ENCODE measurements around the gene CELSR1.

CELSR1 gene

DNA sequence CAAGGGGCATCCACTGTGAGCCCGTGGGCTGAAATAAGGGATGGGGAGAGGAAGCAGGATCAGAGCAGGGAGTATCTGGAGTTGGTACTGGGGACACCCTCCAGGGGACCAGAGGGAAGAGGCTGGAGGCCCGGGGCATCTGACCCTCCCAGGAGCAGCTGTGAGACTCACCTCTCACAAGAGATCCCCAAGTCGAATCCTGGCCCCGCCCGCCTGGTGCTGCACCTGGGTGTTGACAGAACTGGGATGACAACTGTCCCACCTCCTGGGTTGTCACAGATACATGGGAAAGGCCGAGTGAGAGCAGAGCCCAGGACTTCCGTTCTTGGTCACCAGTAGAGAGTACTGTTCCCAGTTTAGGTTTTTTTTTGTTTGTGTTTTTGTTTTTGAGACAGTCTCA is 78.9 kb downstream of the CELSR1 start:
- DNase-seq (ENCODE audit: low spot score), result no peak

DNA sequence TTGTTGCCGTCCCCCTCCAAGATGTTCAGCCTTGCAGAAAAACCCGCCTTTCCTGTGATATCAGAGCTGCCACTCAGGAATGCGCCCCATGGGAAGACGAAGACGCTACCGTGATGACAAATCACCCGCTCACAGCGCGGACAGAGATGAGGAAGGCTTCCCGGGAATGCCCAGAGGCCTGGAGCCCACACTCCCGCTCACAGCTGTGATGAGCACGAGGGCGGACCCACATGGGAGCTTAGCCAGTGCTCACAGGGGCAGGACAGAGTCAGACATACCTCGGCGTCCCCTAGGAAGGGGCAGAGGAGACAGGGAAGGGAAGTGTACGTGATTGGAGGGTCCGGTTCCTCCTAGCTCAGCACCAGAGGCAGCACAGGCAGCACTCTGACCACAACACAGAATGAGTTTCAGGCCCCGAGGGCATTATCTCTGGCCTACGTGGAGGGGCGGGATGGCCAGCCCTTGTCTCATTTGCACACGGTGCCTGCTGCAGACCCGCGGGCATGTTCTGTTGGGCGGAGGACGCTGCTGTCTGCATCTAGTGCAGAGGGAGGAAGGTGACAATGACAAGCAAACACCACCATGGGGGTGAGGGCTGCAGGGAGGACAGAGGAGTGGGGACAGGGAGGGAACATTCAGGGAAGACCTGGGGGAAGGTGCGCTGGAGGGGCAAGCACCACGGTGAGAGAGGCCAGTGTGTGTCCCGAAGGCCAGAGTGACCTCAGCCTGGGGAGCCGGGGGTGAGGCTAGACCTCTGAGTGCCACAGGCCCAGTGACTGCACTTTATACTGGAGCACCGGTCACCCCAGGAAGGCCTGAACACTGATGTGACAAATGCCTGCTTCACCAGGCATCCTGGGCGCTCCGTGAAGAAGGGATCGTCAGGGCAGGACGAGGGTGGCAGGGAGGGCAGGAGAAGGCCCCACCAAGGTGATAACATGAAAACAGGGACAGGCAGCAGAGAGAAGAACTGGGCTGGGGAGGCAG is 79.6 kb downstream of the CELSR1 start:
- no peak for DNase-seq (ENCODE audit: low spot score)

DNA sequence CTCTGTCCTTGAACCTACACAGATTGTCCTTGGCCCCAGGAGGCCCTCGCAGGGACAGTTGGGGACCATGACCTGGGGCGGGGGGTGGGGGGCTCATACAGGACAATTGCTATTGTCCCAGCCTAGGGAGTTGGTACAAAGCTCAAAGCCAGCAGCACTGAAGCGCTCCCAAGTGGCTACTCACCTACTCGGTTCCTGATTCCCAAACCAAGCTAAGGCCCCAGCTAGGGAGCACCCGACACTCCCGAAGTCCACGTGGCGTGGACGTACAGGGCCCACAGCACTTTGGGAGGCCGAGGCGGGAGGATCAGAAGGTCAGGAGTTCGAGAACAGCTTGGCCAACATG is 80.6 kb downstream of the CELSR1 start:
- no peak for DNase-seq (ENCODE audit: low spot score)

DNA sequence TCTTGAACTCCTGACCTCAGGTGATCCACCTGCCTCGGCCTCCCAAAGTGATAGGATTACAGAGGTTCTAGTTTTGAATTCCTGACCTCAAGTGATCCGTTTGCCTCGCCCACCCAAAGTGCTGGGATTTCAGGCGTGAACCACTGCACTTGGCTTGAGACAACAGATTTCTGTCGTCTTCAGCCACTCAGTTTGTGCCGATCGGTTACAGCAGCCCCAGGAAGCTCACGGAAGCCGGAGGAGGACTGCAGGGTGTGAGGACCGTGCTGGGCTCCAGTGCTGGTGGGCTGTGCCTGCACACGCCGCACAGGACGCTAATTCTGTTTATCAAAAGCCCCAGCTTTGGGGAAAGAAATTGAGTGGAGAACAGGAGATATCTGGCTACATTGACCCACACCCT is 82.0 kb downstream of the CELSR1 start:
- no peak for DNase-seq (ENCODE audit: low spot score)

DNA sequence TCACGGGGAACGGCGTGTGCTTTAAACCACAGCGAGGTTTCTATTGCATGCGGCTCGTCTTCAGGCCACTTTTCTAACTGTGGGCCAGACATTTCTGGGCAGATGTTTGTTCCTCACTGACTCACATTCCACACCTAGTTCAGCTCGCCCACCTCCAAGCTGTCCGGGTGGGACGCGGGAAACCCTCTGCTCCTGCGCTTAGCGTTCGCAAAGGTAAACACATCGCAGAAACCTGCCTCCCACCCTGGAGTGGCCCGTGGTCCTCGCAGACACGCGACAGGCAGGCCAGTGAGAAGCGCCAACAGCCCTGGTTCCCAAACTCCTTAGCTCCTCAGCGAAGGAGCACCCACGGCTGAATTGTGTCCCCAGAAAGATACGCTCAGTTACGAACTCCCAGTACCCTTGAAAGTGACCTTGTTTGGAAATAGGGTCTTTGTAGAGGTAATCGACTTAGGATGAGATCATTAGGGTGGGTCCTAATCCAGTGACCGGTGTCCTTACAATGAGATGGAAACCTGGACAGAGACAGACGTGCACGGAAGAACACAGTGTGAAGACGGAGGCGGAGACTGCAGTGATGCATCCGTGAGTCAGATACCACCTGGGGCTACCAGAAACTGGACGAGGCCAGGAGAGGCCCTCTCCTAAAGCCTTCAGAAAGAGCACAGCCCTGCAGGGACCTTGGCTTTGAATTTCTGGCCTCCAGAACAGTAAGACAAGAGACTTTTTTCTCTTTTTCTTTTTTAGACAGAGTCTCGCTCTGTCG is 82.7 kb downstream of the CELSR1 start:
- no peak for DNase-seq (ENCODE audit: low spot score)

DNA sequence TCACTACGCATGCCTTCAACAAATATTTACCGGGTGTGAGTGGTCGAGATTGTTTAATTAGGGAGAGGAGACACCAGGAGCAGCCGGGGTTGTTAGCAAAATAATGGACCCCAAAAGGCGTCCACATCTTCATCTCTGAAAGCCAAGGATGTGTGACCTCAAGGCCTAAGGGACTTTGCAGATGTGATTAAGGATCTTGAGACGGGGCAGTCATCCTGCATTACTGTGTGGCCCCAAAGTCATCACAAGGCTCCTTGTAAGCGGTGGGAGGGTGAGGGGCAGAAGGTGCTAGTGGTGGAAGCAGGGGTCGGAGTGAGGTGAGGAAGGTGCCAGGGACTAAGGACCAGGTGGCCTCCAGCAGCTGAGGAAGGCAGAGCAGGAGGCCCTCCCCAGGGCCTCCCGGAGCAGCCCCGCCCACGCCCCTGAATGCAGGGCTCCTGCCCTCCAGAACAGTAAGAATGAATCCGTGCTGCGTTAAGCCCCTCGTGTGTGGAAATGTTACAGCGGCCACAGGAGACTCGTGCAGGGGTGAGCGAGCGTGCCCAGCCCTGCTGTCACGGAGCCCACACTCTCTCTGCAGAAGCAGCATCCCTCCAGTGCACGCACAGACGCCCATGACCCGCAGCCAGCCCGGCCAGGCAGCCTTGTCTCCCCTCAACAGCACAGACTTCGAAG is 83.5 kb downstream of the CELSR1 start:
- no peak for DNase-seq (ENCODE audit: low spot score)

DNA sequence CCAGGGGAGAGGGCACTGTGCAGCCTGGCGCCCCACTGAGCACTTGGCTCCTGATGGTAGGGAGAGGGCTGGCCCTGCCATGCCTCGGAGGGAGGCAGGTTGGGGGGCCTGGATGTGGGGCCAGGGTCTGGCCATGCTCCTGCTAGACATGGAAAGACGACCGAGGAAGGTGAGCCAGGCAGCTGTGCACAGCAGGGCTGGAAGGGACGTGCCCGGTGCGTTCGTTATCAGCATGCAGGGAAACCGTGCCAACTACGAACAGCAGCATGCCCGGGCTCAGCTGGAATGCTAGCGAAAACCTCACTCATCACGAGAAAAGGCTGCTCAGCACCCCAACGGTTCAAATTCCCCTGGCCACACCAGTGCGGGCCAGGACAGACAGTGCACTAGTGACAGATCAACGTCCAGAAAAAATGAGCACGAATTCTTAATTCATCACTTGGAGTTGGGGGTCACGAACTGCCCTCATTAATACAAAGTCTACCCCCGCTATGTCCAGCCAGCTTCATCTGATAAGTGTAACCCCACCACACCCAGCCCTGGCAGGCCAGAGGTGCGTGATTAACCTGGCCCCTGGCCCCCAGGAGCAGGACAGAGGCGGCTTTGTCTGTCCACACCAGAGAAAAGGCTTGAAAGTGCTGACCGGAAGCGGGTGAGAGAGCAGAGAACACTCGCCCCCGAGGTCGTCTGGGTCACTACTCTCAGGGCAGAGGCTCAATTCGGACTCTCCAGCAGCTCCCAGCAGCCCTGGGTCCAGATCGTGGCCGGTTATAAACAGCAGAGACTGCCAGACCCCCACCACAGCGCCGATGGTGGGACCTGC is 84.2 kb downstream of the CELSR1 start:
- DNase-seq (ENCODE audit: low spot score), result peak; percentile 95

DNA sequence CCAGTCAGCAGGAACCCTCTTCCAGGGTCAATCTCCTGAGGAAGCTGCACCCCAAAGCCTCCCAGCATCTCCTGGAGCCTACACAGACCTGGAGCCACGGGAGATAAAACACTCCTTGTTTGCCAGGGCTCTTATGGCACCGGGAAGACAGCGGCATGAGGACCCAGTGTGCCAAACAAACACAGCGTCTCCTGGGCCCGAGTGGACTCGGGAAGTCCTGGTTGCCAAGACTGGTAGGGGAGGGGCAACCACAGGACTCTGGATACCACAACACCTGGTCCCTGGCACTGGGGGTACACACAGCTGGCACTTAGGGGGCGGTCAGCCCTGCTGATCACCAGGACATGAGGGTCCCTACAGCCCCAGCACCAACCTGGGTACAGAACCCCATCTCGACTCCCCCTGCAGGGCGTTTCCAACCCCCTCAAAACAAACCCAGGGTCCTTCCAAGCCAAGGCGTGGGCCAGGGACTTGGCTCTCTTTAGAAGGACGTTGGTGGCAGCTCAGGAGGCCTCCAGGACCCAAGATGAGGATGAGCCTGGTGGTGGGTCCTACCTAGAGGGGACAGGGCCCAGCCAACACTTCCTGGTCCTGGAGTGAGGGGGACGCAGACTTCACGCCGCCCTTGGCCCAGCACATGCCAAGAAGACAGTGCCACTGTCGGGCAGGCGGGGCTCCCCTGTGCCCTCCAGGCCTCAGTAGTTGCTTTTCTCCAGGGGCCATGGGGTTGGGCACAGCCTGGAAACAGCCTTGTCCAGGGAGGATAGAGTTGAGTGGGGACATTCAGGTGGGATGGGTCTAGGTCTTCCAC is 85.0 kb downstream of the CELSR1 start:
- no peak for DNase-seq (ENCODE audit: low spot score)

DNA sequence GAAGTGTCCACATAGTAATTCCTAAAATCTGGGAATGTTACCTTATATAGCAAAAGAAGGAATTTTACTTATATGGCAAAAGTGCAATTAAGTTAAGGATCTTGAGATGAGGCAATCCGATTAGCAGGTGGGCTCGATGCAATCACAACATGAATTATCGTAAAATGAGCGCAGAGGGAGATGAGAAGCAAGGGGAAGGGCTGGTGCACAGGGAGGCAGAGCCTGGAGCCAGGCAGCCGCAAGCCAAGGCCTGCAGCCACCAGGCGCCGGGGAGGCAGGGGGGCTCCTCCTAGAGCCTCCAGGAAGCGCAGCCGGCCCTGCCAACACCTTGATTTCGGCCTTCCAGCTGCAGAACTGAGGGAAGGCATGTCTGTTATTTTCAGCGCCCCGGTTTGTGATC is 85.7 kb downstream of the CELSR1 start:
- DNase-seq (ENCODE audit: low spot score), result no peak

DNA sequence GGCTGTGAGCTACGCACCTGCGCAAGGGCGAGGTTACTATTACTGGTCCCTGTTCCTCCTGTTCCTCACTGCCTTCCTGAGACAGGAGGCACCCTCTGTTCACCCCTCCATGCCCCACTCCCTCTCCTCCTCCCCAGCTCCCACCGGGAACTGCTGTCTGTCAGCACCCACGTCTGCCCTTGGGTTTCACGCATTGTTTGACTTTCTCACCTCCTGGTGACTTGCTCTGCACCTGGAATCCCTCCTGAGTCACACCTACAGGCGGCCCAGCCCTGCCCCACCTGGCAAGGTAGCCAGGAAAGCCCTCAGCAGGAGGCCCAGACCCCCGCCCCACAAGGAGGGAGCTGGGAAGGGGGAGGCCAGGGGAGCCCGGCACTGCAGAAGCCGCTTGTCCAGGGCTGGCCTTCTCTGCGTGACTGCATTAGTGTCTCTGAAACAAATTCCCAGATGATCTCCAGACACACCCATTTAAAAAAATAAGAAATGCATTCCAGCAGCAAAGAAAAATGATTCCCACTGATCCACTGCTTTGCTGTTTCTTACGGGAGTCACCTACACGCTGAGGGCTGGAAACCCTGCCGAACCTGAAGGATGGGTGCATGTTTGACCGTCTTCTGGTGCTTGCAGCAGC is 86.4 kb downstream of the CELSR1 start:
- no peak for DNase-seq (ENCODE audit: low spot score)

DNA sequence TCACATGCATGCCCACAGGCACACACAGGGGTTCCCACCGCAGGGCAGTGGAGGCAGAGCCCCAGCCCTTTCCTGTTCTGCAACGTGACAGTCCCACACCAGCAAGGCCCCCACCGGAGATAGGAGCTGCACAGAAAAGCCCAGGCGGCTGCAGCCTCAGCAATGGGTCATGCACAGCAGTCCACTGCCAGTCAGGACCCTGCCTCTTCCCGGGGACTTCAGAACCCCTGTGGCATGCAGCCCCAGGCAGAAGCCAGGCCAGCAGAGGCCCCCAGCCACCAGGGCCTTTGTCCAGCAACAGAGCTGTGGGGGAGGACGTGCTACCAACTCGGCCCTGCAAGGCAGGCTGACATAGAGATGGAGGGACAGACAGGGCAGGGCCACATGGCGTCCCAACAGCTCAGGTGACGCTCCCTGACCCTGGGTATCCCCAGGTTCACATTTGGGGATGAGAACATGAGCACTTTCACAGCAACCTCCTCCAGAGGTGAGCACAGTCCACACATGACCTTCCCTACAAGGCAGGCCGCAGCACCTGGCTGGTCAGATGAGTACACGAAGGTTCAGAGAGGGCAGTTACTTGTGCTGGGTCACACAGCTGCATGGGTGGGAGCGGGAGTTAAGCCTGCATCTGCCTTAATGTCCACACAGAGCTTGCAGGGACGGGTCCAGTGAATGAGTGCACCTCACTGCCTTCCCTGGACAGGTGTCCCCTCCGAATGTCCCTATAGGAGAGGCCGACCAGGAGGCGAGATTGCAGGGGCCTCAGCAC is 87.3 kb downstream of the CELSR1 start:
- DNase-seq (ENCODE audit: low spot score), result no peak

DNA sequence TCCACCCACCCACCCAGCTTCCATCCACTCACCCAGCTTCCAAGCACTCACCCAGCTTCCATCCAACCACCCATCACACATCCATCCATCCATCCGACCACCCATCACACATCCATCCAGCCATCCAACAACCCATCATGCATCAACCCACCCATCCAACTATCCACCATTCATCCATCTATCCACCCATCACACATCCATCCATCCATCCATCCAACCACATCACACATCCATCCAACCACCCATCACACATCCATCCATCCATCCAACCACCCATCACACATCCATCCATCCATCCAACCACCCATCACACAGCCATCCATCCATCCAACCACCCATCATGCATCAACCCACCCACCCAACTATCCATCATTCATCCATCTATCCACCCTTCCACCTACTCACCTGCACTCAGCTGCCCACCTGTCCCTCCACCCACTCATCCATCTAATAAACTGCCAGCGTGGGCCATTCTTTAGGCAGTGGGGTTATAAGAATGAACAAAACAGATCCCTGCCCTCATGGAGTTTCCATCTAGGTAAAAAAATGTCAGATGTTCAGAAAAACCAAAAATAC is 88.2 kb downstream of the CELSR1 start:
- DNase-seq (ENCODE audit: low spot score), result no peak

DNA sequence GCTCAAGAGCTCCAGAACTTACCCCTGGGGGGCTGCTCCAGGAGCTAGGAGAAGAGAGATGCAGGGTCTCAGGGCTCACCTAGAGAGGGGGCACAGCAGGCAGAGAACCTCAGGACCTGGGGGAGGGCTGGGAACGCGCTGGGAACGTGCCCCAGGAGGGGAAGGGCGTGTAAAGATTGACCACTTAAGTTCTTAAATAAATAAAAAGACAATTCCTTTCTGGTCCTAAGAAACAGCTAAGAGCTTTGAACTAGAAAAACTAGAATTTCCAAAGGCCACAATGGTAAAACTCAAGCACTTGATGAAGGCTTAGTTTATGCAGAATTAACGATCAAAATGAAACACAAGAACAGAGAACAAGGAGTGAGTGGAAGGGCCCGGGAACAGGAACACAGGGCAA is 89.1 kb downstream of the CELSR1 start:
- no peak for DNase-seq (ENCODE audit: low spot score)

DNA sequence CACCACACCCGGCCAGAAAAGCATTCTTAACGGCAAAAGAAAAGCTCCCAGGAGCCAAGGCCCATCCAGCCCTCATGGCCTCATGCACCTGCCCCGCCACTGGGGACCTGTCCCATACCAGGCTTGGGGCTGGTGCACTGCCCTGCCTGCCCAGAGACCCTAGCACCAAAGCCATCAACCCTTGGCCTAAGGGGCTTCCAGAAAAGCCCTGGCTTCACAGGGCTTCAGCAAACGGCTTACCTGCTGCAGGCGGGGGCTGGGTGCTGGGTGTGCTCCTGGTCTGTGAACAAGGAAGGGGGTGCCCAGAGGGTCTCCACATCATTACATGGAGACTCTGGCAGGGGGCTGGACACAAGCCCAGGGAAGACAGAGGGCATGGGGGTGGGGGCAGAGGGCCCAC is 89.5 kb downstream of the CELSR1 start:
- no peak for DNase-seq (ENCODE audit: low spot score)

DNA sequence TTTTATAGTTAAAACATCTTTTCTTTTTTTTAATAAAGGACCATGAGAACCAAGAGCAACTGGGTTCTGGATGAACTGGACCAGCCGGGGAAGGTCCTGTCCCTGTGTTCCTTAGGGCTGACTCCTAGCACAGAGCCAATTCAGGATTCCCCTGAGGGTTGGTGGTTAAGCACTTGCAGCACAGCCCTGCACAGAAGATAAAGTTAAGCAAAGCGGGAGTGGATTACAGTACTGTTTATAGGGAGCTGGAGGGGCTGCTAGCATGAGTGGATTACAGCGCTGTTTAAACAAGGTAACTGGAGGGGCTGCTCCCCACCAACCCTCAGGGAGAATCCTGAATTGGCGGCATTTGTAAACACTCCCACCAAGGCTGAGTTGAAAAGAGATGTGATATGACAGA is 90.6 kb downstream of the CELSR1 start:
- no peak for DNase-seq (ENCODE audit: low spot score)

DNA sequence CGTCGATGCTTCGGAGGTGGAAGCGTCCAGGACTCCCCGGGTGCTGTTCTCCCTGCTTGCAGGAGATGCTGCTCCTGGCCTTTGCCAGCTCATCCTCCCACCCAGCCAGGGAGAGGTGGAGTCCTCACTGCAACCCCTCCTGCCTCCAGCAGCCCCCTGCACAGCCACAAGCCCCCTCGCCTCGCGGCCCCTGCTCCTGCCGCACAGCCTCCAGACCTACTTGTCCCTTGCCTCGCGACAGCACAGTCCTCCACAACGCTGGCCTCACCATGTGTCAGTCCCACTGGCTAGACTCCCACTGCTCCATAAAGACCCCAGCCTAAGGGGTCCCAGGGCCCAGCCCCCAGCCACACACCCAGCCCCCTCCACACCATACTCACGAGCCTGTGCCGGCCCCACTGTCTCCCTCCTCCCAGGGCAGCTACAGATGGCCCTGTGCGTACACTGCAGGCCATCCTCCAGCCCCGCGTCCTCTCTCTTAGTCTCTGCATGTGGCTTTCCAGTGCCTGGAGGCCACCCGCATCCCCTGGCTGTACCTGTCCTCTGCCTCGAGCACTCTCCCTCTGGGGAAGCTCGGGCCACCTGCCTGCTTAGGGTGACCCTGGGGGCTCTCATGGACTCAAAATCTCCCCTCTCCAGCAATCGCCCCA is 91.5 kb downstream of the CELSR1 start:
- DNase-seq (ENCODE audit: low spot score), result no peak

DNA sequence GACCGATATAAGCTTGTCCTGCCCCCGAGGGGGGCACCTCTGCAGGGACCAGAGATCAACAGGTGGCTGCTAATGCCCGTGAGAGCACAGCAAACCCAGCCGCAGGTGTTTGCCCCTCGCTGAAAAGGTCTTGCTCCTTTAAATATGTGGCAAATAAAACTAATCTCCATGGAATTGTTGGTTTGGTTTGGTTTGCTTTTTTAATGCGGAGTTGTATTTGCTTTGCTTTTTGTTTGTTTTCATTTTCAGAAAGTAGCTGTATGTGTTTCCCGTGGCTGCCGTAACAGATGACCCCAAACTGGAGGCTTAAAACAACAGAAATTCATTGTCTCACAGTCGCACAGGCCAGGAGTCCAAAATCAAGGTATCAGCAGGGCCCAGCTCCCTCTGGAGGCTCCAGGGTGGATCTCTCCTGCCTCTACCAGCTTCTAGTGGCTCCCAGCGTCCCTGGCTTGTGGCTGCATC is 93.0 kb downstream of the CELSR1 start:
- DNase-seq (ENCODE audit: low spot score), result no peak

DNA sequence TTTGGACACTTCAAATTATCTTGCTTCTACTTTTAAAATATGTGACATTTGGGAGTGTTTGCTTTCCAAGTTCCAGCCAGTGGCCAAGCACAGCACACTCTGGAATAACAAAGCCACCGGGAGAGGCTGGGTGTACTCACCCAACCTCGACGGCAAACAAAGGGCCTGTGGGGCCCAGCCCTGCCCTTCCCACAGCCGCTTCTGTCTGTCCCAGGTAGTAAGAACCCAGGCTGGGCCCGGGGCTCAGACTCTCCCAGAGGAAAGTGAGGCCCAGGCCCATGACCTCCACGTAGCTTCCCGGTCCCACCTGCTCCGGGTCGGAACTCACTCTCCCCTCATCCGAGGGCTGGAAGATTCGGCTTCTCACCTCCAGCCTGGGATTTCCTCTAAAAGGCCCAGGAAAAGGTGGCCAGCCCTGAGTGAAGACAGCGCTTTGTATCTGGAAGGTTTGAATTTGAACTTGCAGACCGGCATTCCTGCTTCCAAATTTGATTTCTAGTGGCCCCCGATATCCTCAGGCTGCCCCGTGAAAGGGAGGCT is 93.5 kb downstream of the CELSR1 start:
- DNase-seq (ENCODE audit: low spot score), result no peak

Data from COLO829 (cell line).